SJCRH30 (cell line): Measurements from ENCODE around the gene SPACA7. TPM values are rescaled to one million over a fixed set of nuclear protein-coding genes. Genes with fewer than 3 reads are reported as not detected.

Experiments
- DNase-seq, 2 experiments: peaks; one replicate each; pipeline ENCODE4 v3.0.0-alpha.2; 2015 to 2020
- H3K27ac ChIP-seq: fragments of 250-450 bp; sonication (Bioruptor Pico); 2 replicates; pipeline ENCODE4 v1.5.1; 2020; ENCODE audit warnings: mild to moderate bottlenecking, moderate library complexity
- H3K27me3 ChIP-seq: fragments of 250-450 bp; sonication (Bioruptor Pico); 2 replicates; pipeline ENCODE4 v1.5.1; 2020; ENCODE audit warnings: mild to moderate bottlenecking, moderate library complexity
- H3K36me3 ChIP-seq: fragments of 250-450 bp; sonication (Bioruptor Pico); 2 replicates; pipeline ENCODE4 v1.5.1; 2020; ENCODE audit warnings: mild to moderate bottlenecking, moderate library complexity
- H3K4me1 ChIP-seq: fragments of 250-450 bp; sonication (Bioruptor Pico); 2 replicates; pipeline ENCODE4 v1.5.1; 2020; ENCODE audit warnings: mild to moderate bottlenecking, moderate library complexity
- H3K4me3 ChIP-seq: fragments of 250-450 bp; sonication (Bioruptor Pico); 2 replicates; pipeline ENCODE4 v1.5.1; 2020; ENCODE audit warnings: mild to moderate bottlenecking, moderate library complexity
- H3K9me3 ChIP-seq: fragments of 250-450 bp; sonication (Bioruptor Pico); replicated peaks from 2 replicates; pipeline ENCODE4 v1.5.1; 2020; ENCODE audit warnings: mild to moderate bottlenecking, moderate library complexity
- total RNA-seq: library from RNA; depleted of rRNA; stranded (reverse); fragments of >200 nt; shearing (Covaris generic); gene quantifications from 2 replicates; pipeline ENCODE4 v1.2.3, GENCODE V29; 2014; rRNA removed

The SPACA7 gene
- total RNA-seq, 1 experiment from 2014 or later: not detected

DNA sequence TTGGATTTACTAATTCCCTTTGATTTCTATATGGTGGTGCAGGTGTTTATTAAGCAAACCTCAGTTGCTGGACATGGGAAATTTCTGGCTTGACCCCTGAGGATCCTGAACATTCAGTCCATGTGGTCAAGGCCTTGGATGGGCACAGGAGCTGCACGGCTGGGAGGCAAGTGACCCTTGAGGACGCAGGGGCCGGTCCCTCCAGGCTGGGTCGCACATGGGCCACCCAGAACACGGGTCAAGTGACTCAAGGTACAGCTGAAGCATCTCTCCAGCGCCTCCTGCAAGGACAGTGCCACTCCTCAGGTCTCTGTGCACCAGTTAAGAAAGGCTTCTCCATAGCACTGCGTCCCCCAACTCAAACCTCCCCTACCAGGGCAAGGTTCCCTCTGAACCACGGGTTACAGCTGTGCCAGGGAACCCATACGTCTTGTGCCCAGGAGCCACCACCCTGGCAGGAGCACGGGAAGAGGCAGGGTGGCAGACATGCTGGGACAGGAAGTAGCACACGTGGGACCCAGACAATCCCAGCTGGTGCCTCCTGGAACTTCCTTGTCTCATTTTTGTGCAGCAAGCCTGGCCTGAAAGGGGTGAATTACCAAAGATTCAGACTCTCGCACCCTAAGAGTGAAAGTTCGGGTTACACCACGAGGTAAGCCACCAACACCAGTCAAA is 93.1 kb downstream of the SPACA7 start:
- H3K4me3 ChIP-seq: no peak overlapping the region
- H3K9me3 ChIP-seq: no peaks in the 10 kb centered on the region
- DNase-seq: no peak
- no peaks in the 10 kb centered on the region for H3K27me3 ChIP-seq
- no peak overlapping the region for H3K27ac ChIP-seq
- H3K4me1 ChIP-seq: no peaks in the 10 kb centered on the region
- no peaks in the 10 kb centered on the region for H3K36me3 ChIP-seq

GRCh38 chr13:112473818-112474217 is 97.7 kb downstream of the SPACA7 start:
- H3K36me3 ChIP-seq: no peaks in the 10 kb centered on the region
- H3K4me1 ChIP-seq: no peaks in the 10 kb centered on the region
- H3K27me3 ChIP-seq: no peaks in the 10 kb centered on the region
- H3K27ac ChIP-seq: no peak overlapping the region
- H3K9me3 ChIP-seq: no peaks in the 10 kb centered on the region
- no peak overlapping the region for H3K4me3 ChIP-seq
- no peak for DNase-seq

DNA sequence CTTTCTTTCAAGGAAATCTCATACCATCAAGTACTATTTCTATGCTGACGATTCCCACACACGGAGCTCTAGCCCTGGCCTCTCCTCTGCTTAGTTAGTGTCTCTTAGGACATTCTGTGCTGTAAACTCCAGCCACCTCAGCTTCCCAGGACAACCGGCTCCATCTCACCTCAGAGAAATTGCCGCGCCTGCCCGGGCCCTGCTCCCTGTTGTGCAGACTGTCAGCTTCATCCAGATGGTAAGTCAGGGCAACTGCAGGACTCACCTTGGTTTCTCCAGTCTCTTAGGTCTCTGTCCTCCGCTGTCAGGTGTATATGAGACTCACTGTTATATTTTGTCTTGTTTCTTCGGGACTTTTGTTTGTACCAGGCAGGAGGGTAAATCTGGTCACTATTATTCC is 98.7 kb downstream of the SPACA7 start:
- no peaks in the 10 kb centered on the region for H3K27me3 ChIP-seq
- no peak for DNase-seq
- H3K36me3 ChIP-seq: no peaks in the 10 kb centered on the region
- no peaks in the 10 kb centered on the region for H3K9me3 ChIP-seq
- no peaks in the 10 kb centered on the region for H3K4me1 ChIP-seq
- H3K27ac ChIP-seq: no peak overlapping the region
- no peak overlapping the region for H3K4me3 ChIP-seq

- H3K9me3 ChIP-seq: no peaks in the 10 kb centered on the region
- H3K4me3 ChIP-seq: no peak overlapping the region
- H3K27ac ChIP-seq: no peak overlapping the region
- H3K4me1 ChIP-seq: no peaks in the 10 kb centered on the region
- H3K36me3 ChIP-seq: no peaks in the 10 kb centered on the region
- no peak for DNase-seq
- H3K27me3 ChIP-seq: no peaks in the 10 kb centered on the region
Measured at GRCh38 chr13:112475889-112476288, 99.7 kb downstream of the SPACA7 start.

DNA sequence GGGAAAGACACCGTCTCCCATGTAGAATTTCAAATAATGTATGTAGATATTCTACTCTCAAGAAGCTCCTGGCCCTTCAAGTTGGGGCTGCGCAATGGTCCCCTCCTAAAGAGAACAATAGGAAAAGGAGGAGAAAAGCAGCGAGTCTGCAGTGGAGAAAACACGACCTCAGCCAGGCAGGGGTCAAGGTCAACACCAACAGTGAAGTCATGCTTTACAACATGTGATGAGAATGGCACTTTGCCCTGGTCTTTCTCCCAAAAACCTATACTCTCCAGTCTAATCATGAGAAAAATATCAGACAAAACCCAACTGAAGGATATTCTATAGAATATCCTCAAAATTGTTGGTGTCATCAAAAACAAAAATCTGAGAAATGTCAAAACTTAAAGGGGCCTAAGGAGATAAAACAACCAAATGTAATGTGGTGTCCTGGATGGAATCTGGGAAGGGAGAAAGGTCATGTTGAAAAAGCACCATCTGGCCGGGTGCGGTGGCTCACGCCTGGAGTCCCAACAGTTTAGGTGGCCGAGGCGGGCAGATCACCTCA is 101.0 kb downstream of the SPACA7 start:
- Histone ChIP-seq H3K9me3 (no peaks in the 10 kb centered on the region), H3K27ac (no peak overlapping the region), H3K4me1 (no peaks in the 10 kb centered on the region), H3K36me3 (no peaks in the 10 kb centered on the region), H3K27me3 (no peaks in the 10 kb centered on the region), H3K4me3 (no peak overlapping the region)
- DNase-seq: no peak

DNA sequence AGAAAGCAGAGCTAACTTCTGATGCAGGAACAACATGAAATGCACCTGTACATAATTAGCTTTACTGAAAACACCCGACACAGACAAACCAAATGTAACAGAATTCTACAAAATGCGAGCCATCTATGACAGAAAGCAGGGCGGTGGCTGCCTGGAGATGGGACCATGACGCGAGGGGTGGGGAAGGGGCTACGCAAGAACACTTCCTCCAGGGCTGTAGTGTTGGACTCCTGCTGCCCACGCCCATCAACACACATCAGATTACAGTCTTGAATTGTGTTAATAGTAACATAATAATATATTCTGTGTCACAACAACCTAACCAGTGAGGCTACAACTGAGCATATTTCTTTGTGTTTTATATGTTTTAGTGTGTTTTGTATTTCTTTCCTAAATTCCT is 103.2 kb downstream of the SPACA7 start:
- H3K36me3 ChIP-seq: no peaks in the 10 kb centered on the region
- H3K4me1 ChIP-seq: no peaks in the 10 kb centered on the region
- H3K27me3 ChIP-seq: no peaks in the 10 kb centered on the region
- H3K4me3 ChIP-seq: no peak overlapping the region
- no peaks in the 10 kb centered on the region for H3K9me3 ChIP-seq
- DNase-seq: no peak
- H3K27ac ChIP-seq: no peak overlapping the region

DNA sequence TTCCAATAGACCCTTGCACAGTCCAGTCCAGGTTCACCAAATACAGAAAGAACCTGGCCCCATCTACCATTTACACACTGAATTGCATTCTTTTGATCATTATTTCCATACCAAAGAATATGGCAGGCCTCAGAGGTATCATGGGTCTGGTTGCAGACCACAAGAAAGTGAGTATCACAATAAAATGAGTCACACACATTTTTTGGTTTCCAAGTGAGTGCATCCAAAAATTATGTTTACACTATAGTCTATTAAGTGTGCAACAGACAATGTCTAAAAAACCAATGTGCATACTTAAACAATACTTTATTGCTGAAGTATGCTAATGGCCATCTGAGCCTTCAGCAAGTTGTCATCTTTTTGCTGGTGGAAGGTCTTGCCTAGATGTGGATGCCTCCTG is 105.3 kb downstream of the SPACA7 start:
- Histone ChIP-seq H3K4me1 (no peaks in the 10 kb centered on the region), H3K9me3 (no peaks in the 10 kb centered on the region), H3K36me3 (peaks cover 5% of the 10 kb centered on the region; the same call in 1 of the 2 replicates), H3K27ac (no peak overlapping the region), H3K27me3 (no peaks in the 10 kb centered on the region), H3K4me3 (no peak overlapping the region)
- DNase-seq: no peak

- DNase-seq: no peak
- no peak overlapping the region for H3K27ac ChIP-seq
Measured at GRCh38 chr13:112483299-112483698, 107.1 kb downstream of the SPACA7 start.

More at GRCh38 chr13:112483299-112483698, 107.1 kb downstream of the SPACA7 start:
- Histone ChIP-seq H3K36me3 (peaks cover 7% of the 10 kb centered on the region; the same call in 1 of the 2 replicates), H3K27me3 (no peaks in the 10 kb centered on the region), H3K9me3 (no peaks in the 10 kb centered on the region), H3K4me3 (no peak overlapping the region), H3K4me1 (no peaks in the 10 kb centered on the region)

Other genes with a start within 250 kb of the SPACA7 start
- gene TUBGCP3, start 211.8 kb downstream of the SPACA7 start, total RNA-seq: 27.8 and 32.9 TPM in 2 replicates